Panc1 (cell line): ENCODE data around the gene NBEAL2. TPM values are rescaled to one million over a fixed set of nuclear protein-coding genes. Genes with fewer than 3 reads are reported as not detected.

ENCODE experiments used
- ATAC-seq: fragments of 200-7000 bp; cut with Tn5 transposase; 2 replicates; pipeline ENCODE4 v1.9.1; 2020; ENCODE audit warnings: mild to moderate bottlenecking, moderate library complexity
- BruUV-seq: library from RNA; stranded (reverse); fragments of 400-500 nt; replicated peaks from 2 replicates; lab custom pipeline; 2021; lab: Mats Ljungman, UMichigan
- CTCF ChIA-PET: fragments of 300-600 bp; sonication (Branson Sonifier 250); formaldehyde crosslinking; loops from one replicate; lab custom pipeline; 2022; ENCODE audit warnings: antibody characterized with exemption; lab: Charles Lee
- POLR2A ChIA-PET: fragments of 300-600 bp; sonication (Branson Sonifier 250); formaldehyde crosslinking; loops from one replicate; lab custom pipeline; 2022; ENCODE audit warnings: antibody characterized with exemption; lab: Charles Lee
- DNase-seq: peaks from one replicate; pipeline ENCODE4 v3.0.0-alpha.2; 2010; ENCODE audit warnings: low read depth, low spot score
- H3K27ac ChIP-seq: 2 replicates; pipeline ENCODE4 v1.5.1; 2011; ENCODE audit warnings: mild to moderate bottlenecking, low read length, inconsistent platforms
- H3K27me3 ChIP-seq: fragments of 200-500 bp; sonication (Bioruptor generic); 2 replicates; pipeline ENCODE4 v1.6.0; 2014; ENCODE audit warnings: low read length, inconsistent platforms; ENCODE audit not compliant: control insufficient read depth, insufficient read depth
- H3K36me3 ChIP-seq: fragments of 200-500 bp; sonication (Bioruptor generic); 2 replicates; pipeline ENCODE4 v1.5.1; 2014; ENCODE audit warnings: inconsistent platforms, mild to moderate bottlenecking, low read length, moderate library complexity; ENCODE audit not compliant: control insufficient read depth, insufficient read depth
- H3K4me1 ChIP-seq: 2 replicates; pipeline ENCODE4 v1.5.1; 2011; ENCODE audit warnings: inconsistent platforms, mild to moderate bottlenecking, low read length, moderate library complexity; ENCODE audit not compliant: control insufficient read depth, insufficient read depth
- H3K4me3 ChIP-seq, 2 experiments: 2 replicates each; pipeline ENCODE4 v1.5.1; 2011 to 2012; ENCODE audit warnings: low read depth in 2 of 2, low read length in 2 of 2, mild to moderate bottlenecking in 2 of 2, inconsistent platforms in 1 of 2, moderate library complexity in 1 of 2
- H3K9me3 ChIP-seq: fragments of 200-500 bp; sonication (Bioruptor generic); 2 replicates; pipeline ENCODE4 v1.5.1; 2014; ENCODE audit warnings: low read depth, mild to moderate bottlenecking, inconsistent platforms, low read length, moderate library complexity; ENCODE audit not compliant: control insufficient read depth, insufficient read depth
- POLR2AphosphoS5 ChIP-seq: IDR thresholded peaks from 2 replicates; pipeline ENCODE4 v1.6.1; 2012; ENCODE audit warnings: mild to moderate bottlenecking, low read depth, low read length, moderate library complexity
- SIN3A ChIP-seq: IDR thresholded peaks from 2 replicates; pipeline ENCODE4 v1.6.1; 2012; ENCODE audit warnings: low read depth, mild to moderate bottlenecking, low read length, moderate library complexity, borderline replicate concordance; ENCODE audit not compliant: insufficient read depth
- in situ Hi-C: cut with HindIII; loops from 2 replicates; pipeline ENCODE4 v1.10.0; 2016; ENCODE audit warnings: low sequenced_read_pairs, low pct_unique_long_range_greater_than_20kb
- intact Hi-C: fragments of 100-400 bp; cut with micrococcal nuclease; formaldehyde crosslinking; loops from one replicate; pipeline ENCODE4 v1.10.0; 2022; ENCODE audit not compliant: unreplicated experiment
- total RNA-seq: library from RNA; stranded (reverse); gene quantifications from one replicate; pipeline ENCODE4 v1.2.1, GENCODE V29; 2021; ENCODE audit not compliant: unreplicated experiment
- TF ChIP-seq, protein P1 (sequence below), 2 experiments: IDR thresholded peaks; 2 replicates each; pipeline ENCODE4 v1.6.1; 2011 to 2012; ENCODE audit warnings: low read depth in 2 of 2, control low read depth in 1 of 2, low read length in 1 of 2, mild to moderate bottlenecking in 1 of 2, moderate library complexity in 1 of 2; ENCODE audit not compliant: insufficient read depth in 1 of 2
- TF ChIP-seq, protein P2 (sequence below): fragments of 450-650 bp; IDR thresholded peaks from 2 replicates; pipeline ENCODE4 v1.5.1; 2017; ENCODE audit warnings: mild to moderate bottlenecking

The NBEAL2 gene
- total RNA-seq, 1 experiment from 2014 or later: 38.8 TPM

DNA sequence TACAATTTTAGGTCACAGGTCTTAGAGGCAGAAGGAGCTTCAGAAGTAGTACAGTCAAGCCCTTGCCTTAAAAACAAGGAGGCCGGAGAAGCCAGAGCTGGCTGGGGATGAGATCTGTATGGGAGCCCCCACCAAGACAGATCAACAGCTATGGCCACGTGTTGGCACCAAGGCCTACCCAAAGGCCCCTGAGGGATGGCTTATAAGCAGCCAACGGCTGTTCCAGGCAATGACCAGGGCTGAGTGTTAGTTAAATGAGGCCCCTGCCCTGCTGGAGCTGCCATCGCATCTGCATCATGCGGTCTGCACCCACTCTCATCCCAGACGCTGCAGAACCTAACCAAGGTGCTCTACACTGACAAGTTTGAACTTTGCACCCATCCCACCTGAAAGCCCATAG, 46.2 kb upstream of the NBEAL2 start:
- CTCF ChIA-PET: no interaction called here
- TF ChIP-seq, protein P1, sequence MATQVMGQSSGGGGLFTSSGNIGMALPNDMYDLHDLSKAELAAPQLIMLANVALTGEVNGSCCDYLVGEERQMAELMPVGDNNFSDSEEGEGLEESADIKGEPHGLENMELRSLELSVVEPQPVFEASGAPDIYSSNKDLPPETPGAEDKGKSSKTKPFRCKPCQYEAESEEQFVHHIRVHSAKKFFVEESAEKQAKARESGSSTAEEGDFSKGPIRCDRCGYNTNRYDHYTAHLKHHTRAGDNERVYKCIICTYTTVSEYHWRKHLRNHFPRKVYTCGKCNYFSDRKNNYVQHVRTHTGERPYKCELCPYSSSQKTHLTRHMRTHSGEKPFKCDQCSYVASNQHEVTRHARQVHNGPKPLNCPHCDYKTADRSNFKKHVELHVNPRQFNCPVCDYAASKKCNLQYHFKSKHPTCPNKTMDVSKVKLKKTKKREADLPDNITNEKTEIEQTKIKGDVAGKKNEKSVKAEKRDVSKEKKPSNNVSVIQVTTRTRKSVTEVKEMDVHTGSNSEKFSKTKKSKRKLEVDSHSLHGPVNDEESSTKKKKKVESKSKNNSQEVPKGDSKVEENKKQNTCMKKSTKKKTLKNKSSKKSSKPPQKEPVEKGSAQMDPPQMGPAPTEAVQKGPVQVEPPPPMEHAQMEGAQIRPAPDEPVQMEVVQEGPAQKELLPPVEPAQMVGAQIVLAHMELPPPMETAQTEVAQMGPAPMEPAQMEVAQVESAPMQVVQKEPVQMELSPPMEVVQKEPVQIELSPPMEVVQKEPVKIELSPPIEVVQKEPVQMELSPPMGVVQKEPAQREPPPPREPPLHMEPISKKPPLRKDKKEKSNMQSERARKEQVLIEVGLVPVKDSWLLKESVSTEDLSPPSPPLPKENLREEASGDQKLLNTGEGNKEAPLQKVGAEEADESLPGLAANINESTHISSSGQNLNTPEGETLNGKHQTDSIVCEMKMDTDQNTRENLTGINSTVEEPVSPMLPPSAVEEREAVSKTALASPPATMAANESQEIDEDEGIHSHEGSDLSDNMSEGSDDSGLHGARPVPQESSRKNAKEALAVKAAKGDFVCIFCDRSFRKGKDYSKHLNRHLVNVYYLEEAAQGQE (IDR thresholded peaks at IDR 0.05; ENCODE audit: insufficient read depth in 1 of 2, low read depth in 2 of 2, low read length in 1 of 2): no peak
- TF ChIP-seq POLR2AphosphoS5: no peak
- TF ChIP-seq SIN3A: no peak
- POLR2A ChIA-PET: no interaction called here
- H3K36me3 ChIP-seq: no peaks in the 10 kb centered on the region
- DNase-seq (no peak), ATAC-seq (no peak)
- H3K4me3 ChIP-seq: no peak overlapping the region
- in situ Hi-C loops (no loop called here), intact Hi-C loops (no loop called here)
- no peaks in the 10 kb centered on the region for H3K27me3 ChIP-seq
- no peaks in the 10 kb centered on the region for H3K9me3 ChIP-seq
- peaks cover 48% of the 10 kb centered on the region for H3K4me1 ChIP-seq
- no TSS peak for BruUV-seq
- H3K27ac ChIP-seq: peak overlapping the region; percentile 65

DNA sequence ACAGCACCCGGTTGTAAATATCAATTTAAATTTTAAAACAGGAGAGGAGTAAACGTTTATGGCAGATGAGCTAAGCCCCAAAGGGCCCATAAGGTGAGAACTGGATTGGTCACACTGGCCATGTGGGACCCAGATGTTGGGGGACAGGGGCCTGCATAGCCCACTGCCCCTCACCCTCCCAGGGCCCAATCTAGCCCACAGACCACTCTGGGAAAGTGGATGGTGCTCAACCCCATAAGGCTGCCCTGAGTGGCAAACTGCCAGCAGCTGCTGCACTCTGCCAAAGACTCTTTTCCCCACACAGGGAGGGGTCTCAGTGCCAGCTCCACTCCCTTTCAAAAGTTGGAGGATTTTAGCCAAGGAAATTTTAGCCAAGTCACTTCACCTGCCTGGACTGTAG, 45.4 kb upstream of the NBEAL2 start:
- TF ChIP-seq, protein P1 (IDR thresholded peaks at IDR 0.05; ENCODE audit: insufficient read depth in 1 of 2, low read depth in 2 of 2, low read length in 1 of 2): no peak
- intact Hi-C loops: no loop called here
- Histone ChIP-seq H3K36me3 (no peaks in the 10 kb centered on the region), H3K9me3 (no peaks in the 10 kb centered on the region), H3K4me3 (no peak overlapping the region), H3K4me1 (peaks cover 48% of the 10 kb centered on the region), H3K27ac (no peak overlapping the region), H3K27me3 (no peaks in the 10 kb centered on the region)
- in situ Hi-C loops: no loop called here
- ATAC-seq (no peak), DNase-seq (no peak)
- CTCF ChIA-PET: no interaction called here
- POLR2A ChIA-PET: no interaction called here
- BruUV-seq: no TSS peak

DNA sequence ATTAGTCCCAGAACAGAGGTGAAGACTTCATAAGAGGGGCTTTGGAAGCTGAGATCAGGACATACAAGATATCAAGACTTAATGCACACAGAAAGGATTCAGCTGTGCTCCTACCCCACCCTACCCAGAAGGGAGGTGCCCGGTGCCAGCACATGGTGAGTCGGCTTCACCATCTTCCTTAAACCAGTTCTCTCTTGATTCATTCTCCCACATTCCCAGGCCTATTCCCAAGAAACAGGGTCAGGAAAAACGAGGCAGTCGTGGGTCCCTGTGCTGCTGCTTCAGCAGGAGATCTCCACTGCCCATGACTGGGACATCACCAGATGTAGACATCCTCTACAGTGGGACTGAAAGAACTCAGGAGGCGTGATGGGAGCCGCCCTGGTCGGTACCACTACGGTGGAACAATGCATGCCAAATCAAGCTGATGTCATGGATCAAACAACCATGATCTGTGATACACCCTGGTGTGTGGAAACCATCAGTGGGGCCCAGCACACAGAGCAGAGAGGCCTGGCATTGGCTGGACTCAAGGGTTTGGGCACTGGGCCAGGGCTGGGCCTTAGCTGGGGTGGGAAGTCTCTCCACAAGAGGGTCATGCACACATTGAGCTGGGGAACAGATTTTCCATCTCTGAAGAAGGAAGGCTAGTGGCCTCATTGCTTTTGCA, 44.8 kb upstream of the NBEAL2 start:
- no peak for TF ChIP-seq SIN3A
- TF ChIP-seq, protein P2, sequence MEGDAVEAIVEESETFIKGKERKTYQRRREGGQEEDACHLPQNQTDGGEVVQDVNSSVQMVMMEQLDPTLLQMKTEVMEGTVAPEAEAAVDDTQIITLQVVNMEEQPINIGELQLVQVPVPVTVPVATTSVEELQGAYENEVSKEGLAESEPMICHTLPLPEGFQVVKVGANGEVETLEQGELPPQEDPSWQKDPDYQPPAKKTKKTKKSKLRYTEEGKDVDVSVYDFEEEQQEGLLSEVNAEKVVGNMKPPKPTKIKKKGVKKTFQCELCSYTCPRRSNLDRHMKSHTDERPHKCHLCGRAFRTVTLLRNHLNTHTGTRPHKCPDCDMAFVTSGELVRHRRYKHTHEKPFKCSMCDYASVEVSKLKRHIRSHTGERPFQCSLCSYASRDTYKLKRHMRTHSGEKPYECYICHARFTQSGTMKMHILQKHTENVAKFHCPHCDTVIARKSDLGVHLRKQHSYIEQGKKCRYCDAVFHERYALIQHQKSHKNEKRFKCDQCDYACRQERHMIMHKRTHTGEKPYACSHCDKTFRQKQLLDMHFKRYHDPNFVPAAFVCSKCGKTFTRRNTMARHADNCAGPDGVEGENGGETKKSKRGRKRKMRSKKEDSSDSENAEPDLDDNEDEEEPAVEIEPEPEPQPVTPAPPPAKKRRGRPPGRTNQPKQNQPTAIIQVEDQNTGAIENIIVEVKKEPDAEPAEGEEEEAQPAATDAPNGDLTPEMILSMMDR: no peak
- CTCF ChIA-PET: no interaction called here
- POLR2A ChIA-PET: no interaction called here
- ATAC-seq (no peak), DNase-seq (peak; percentile 13)
- in situ Hi-C loops (no loop called here), intact Hi-C loops (no loop called here)
- Histone ChIP-seq H3K9me3 (no peaks in the 10 kb centered on the region), H3K4me3 (no peak overlapping the region), H3K36me3 (no peaks in the 10 kb centered on the region), H3K4me1 (peaks cover 48% of the 10 kb centered on the region), H3K27me3 (no peaks in the 10 kb centered on the region), H3K27ac (no peak overlapping the region; the same call in 1 of the 2 replicates)
- no TSS peak for BruUV-seq
